Left forelimb (tissue), 1 donor: Measurements from ENCODE around the gene AMY1A.
"Not testable (repeated sequence)": the region's sequence is repeated elsewhere in the genome, so short reads cannot be mapped to it uniquely, and the experiment has no call there.

ENCODE experiments used
- DNase-seq: peaks from one replicate; pipeline ENCODE4 v3.0.0-alpha.2; 2018; ENCODE audit warnings: low spot score

Gene AMY1A

DNA sequence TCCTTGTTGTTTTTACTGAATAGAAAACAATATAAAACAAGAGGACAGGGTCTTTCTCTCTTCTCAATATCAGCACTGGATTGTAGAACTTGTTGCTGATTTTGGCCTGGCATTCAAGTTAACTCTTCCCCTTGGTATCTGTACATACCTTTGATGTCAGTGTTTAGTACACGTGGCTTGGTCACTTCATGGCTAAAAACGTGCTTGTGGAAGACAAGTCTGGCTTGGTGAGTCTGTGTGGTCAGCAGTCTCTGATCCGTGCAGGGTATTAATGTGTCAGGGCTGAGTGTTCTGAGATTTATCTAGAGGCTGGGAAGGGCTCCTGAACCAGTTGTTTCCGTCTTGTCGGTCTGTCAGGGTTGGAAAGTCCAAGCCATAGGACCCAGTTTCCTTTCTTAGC, at the start of gene AMY1A:
Gene AMY1A (plus strand): TSS at position 301 of the 400 bp plus-strand sequence. CDS start 571 bp downstream, outside the sequence.
- not testable (repeated sequence) for DNase-seq

DNA sequence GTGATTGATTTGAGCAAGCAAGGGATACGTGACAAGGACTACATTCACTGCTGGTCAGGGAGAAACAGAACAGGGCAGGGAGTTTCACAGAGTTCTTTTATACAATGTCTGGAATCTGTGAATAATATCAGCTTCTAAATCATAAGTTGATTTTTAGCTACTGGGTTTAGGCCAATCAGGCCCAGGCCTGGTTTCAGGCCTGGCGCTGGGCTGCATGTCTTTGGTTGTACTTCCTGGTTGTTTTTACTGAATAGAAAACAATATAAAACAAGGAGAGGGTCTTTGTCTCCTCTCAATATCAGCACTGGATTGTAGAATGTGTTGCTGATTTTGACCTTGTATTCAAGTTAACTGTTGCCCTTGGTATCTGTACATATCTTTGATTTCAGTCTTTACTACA, 39.2 kb upstream of the AMY1A start:
- DNase-seq: no peak

DNA sequence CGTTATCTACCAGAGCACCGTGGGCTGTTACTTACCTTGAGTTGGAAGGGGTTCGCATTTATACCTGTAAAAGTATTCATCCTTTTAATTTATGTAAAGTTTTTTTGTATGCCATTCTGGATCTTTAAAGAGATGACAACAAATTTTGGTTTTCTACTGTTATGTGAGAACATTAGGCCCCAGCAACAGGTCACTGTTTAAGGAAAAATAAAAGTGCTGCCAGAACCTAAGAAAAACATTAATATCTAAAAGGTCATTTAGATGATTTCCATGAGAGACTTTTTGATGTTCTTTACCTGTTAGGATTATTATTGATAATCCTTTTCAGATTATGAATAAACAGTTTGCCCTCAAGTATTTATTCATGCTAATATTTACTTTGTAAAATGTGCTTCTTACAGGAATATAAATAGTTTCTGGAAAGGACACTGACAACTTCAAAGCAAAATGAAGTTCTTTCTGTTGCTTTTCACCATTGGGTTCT, 38.5 kb upstream of the AMY1A start, which contains the start of gene AMY2A:
Gene AMY2A (plus strand): TSS at position 434 of the 484 bp plus-strand sequence. CDS start 14 bp downstream, at position 448.
- not testable (repeated sequence) for DNase-seq

DNA sequence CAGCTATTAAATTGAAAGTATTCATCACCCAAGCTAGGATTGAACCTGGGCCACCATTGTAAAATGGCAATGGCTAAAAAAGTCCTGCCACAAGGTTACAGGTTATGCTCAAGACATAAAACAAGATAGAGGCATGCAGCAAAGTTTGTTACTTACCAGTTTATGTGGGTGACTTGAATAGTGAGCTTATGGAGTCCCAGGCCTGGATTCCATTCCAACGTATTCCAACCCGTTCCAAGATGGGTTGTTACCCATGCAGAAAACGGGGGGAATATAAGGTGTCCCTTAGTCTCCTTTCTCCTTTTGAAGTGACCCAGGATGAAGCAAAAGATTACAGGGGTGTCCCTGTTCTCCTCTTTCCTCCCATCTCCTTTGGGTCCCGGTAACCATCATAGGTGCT, 28.1 kb upstream of the AMY1A start:
- DNase-seq: not testable (repeated sequence)

DNA sequence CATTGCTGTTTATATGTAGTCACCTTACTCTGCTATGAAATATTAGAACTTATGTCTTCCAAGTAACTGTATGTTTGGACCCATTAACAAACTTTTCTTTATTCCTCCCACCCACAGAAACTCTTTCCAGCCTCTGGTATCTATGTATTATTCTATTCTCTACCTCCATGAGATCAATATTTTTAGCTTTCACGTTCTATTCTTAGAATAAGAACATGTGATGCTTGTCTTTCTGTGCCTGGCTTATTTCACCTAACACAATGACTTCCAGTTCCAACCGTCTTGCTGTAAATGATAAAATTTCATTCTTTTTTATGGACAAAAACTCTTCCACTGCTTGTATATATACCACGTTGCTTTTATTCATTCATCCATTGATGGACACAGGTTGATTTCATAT, 14.4 kb upstream of the AMY1A start:
- not testable (repeated sequence) for DNase-seq

DNA sequence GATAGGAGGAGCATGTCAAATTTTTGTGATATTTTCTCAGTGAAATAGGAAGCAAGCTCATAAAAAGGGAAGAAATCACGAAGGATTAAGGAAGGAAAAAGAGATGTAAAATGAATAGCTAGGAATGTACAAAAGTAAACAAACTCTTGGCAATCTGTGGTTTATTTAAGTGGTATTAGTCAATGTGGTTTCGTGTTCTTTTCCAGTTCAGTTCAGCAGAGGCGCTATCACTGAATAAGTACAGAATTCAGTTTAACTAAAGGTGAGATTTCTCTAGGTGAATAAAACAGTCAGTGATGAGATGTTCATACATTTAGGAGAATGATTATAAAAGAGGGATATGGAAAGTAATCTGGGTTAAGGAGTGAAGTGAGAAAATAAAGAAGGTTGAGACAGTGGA, 11.7 kb upstream of the AMY1A start:
- not testable (repeated sequence) for DNase-seq

DNA sequence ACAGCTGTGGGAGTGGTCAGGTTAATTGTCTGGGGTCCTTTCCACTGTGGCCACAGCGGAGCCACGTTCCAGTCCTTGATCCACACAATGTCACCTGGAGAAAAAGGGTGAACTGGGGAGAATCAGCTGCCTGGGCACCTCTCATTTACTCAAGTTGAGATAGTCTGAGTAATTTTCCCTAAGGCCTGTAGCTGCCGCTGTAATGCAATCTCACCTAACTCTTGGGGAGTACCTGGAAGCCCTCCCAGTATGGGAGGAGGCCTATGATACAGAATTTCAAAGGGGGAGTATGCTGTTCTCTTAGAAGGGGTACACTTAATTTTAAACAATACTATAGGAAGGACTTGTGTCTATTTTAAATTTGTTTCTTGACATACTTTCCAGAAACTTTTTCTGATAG, 5.3 kb upstream of the AMY1A start:
- DNase-seq: not testable (repeated sequence)

DNA sequence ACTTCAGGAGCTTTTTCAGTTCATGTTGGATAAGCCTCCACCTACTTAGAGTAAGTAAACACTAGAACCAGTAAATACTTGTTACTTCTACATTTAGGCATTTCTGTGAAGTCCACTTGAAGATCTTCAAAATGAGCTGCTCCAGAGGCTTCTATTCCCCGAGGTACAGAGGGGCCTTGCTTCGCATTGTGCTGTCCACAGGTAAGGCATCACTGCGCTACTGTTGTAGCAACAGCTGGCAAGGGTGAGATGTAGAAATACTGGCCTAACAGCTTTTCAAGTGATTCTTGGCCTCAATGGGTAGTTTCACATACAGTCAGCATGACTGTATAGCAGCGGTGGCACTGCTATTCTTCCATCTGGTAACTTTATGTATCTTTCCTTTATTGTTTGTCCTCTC, 4.7 kb upstream of the AMY1A start:
- DNase-seq: not testable (repeated sequence)

DNA sequence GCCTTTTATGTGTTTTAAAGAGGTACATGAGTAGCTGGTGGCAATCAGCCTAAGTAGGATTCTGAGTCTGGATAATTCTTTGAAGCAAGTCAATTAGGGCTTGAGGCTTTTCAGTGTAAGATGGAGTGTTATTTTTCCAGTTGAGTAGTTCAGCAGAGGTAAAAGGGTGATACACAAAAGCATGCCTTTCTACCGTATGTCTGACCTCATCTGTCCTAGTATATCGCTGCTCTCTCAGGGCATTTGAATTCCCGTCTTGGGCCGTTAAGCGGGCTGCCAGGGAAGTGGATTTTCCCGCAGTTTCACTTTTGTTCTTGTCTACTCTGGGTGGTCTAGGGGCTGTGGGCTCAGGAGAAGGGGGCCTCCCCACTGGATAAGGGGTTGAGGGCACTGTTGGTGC, 1.4 kb upstream of the AMY1A start:
- not testable (repeated sequence) for DNase-seq

DNA sequence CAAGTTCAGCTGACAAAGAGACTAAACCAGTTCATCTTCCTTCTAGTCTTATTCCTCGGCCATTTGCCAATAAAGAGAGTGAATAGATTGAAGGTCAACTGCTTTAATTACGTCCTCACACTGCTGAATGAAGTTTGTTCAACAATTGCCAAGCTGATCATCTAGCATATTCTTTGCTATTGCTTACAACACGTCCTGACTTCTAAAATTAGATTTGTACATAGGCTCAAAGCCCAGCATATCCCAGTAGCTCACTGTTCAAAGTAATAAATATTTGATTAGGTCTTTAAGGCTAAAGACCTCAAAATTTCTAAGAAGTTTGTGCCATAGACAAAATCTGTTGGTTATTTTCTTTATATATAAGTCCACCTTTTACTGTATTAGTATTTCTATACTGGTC, 20.8 kb downstream of the AMY1A start:
- not testable (repeated sequence) for DNase-seq

DNA sequence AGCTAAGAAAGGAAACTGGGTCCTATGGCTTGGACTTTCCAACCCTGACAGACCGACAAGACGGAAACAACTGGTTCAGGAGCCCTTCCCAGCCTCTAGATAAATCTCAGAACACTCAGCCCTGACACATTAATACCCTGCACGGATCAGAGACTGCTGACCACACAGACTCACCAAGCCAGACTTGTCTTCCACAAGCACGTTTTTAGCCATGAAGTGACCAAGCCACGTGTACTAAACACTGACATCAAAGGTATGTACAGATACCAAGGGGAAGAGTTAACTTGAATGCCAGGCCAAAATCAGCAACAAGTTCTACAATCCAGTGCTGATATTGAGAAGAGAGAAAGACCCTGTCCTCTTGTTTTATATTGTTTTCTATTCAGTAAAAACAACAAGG, 40.5 kb downstream of the AMY1A start, which contains the start of gene AMY1B:
Gene AMY1B (minus strand): TSS at position 101 of the 400 bp plus-strand sequence. CDS start 571 bp downstream, outside the sequence.
- not testable (repeated sequence) for DNase-seq

DNA sequence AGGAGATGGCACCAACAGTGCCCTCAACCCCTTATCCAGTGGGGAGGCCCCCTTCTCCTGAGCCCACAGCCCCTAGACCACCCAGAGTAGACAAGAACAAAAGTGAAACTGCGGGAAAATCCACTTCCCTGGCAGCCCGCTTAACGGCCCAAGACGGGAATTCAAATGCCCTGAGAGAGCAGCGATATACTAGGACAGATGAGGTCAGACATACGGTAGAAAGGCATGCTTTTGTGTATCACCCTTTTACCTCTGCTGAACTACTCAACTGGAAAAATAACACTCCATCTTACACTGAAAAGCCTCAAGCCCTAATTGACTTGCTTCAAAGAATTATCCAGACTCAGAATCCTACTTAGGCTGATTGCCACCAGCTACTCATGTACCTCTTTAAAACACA, 41.9 kb downstream of the AMY1A start:
- not testable (repeated sequence) for DNase-seq

DNA sequence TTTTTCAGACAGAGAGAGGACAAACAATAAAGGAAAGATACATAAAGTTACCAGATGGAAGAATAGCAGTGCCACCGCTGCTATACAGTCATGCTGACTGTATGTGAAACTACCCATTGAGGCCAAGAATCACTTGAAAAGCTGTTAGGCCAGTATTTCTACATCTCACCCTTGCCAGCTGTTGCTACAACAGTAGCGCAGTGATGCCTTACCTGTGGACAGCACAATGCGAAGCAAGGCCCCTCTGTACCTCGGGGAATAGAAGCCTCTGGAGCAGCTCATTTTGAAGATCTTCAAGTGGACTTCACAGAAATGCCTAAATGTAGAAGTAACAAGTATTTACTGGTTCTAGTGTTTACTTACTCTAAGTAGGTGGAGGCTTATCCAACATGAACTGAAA, 45.1 kb downstream of the AMY1A start:
- not testable (repeated sequence) for DNase-seq

DNA sequence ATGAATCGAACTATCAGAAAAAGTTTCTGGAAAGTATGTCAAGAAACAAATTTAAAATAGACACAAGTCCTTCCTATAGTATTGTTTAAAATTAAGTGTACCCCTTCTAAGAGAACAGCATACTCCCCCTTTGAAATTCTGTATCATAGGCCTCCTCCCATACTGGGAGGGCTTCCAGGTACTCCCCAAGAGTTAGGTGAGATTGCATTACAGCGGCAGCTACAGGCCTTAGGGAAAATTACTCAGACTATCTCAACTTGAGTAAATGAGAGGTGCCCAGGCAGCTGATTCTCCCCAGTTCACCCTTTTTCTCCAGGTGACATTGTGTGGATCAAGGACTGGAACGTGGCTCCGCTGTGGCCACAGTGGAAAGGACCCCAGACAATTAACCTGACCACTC, 45.7 kb downstream of the AMY1A start:
- not testable (repeated sequence) for DNase-seq

DNA sequence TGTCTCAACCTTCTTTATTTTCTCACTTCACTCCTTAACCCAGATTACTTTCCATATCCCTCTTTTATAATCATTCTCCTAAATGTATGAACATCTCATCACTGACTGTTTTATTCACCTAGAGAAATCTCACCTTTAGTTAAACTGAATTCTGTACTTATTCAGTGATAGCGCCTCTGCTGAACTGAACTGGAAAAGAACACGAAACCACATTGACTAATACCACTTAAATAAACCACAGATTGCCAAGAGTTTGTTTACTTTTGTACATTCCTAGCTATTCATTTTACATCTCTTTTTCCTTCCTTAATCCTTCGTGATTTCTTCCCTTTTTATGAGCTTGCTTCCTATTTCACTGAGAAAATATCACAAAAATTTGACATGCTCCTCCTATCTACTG, 52.1 kb downstream of the AMY1A start:
- DNase-seq: not testable (repeated sequence)

DNA sequence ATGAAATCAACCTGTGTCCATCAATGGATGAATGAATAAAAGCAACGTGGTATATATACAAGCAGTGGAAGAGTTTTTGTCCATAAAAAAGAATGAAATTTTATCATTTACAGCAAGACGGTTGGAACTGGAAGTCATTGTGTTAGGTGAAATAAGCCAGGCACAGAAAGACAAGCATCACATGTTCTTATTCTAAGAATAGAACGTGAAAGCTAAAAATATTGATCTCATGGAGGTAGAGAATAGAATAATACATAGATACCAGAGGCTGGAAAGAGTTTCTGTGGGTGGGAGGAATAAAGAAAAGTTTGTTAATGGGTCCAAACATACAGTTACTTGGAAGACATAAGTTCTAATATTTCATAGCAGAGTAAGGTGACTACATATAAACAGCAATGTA, 54.8 kb downstream of the AMY1A start:
- DNase-seq: not testable (repeated sequence)
